CD4-positive, alpha-beta T cell treated with Interleukin-4 for 1 hour (primary cell): ENCODE data around the gene PNPO.
"Not testable (repeated sequence)": the region's sequence is repeated elsewhere in the genome, so short reads cannot be mapped to it uniquely, and the experiment has no call there.

ENCODE experiments used
- DNase-seq, 2 donors: peaks; one replicate each; pipeline ENCODE4 v3.0.0-alpha.2; 2020 to 2022

PNPO gene

DNA sequence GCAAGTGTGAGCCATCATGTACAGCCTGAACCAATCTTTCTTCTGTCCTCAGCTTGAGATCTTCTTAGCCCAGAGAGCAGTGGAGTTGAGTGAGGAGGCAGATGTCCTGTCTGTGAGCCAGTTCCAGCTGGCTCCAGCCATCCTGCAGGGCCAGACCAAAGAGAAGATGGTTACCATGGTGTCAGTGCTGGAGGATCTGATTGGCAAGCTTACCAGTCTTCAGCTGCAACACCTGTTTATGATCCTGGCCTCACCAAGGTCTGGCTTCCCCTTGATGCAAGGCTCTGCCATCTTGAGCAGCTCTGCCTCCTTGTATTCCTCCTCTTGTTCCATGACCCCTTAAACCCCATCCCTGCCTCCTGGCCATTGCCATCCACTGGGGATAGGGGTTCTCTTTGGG lies 39.2 kb downstream of the PNPO start:
- no peak for DNase-seq

DNA sequence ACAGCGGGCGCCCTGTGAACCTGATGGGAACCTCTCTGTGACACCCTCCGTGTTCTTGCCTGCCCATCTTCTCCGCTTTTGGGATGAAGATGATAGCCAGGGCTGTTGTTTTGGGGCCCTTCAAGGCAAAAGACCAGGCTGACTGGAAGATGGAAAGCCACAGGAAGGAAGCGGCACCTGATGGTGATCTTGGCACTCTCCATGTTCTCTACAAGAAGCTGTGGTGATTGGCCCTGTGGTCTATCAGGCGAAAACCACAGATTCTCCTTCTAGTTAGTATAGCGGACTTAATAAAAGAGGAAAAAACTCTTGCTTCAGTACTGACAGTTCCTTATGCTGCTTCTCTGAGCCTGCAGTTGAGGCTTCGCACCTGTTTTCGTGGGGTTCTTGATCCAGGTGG lies 40.1 kb downstream of the PNPO start:
- DNase-seq, result peak in 1 of 2 donors; percentile 16

DNA sequence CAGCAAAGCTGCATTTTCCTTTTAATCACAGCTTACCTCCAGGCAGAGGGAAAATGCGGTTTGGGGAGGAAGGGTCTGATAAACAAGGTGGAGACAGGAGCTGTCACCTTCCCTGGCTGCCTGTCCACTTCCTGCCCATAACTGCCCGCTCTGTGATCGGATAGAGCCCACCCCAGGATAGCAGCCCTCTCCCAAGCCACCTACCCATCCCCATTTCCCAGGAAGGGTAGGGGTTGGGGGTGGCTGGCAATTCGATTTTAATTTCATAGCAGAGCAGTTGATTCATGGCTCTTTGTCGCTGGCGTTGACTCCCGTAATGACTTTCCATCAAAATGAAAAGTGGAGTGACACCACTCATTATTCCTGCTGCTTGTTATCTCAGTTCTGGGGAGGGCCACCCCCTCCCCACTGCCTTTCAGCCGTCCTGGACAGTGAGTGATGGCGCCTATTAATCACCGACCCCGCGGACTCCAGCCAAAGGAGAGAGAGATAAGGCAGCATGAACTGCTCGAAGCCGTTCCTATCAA lies 40.8 kb downstream of the PNPO start:
- DNase-seq, result no peak

DNA sequence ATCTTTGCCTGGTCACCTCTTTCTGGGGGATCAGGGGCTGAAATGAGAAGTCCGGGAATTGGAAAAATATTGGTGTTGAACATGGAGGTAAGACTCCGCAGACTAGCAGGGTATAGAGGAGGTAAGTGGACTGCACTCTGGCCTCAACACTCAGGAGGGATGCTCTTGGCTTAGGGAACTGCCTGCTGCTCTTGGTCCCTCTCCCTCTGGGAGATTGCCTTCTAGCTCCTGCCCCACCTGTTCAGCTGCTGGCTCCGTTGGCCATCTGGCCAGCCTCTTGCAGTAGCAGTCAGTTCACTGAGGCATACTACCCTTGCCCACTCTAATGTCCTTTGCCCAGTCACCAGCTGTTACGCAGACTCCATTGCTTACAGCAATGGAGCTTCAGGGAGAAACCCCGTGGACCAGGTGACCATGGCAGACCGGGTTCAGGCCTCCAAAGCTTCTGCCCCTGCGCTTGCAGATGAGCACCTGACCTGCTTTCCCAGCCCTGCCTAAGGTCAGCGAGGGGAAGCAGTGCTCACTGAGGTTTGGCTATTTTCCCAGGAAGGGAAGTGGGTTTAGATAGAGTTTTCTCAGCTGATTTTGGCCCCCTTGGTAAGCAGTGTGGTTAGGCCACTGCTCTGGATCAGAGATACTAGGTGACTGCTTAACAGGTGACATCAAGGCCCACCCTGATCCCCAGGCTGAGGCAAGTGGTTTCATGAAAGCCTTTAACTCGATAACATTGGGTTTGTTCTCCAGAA lies 41.4 kb downstream of the PNPO start:
- no peak for DNase-seq

DNA sequence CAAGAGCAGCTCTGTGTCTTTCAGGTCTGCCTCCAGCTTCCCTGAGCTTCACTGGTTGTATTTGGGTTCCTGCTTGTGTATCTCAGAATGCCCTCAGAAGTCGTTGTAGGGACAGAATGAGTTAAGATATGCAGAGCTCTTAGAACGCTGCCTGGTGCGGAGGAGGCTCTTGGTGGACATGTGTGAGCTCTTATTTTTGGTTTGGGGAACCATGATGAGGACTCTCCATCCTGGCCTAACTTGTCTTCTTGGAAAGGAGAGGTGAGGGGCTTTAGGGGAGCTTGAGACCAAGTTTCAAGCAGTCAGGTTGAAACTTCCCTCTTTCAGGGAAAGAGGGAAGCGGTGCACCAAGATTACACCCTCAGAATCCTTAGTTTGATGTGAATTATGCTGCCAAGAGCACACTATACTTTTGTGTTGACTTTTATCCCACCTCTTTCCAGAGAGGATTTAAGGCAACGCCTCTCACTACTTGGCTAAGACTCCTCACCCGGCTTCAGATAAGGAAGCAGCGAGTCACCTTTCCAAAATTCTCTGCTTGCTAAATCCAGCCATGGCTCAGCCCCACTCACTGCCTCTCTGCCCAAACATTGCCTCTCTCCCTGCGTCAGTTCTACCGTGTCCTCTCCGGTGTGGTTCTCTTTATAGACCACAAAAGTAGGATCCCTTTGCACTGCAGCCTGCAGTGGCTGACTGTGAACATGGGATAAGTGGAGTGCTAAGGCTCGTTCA lies 42.3 kb downstream of the PNPO start:
- DNase-seq, result no peak

DNA sequence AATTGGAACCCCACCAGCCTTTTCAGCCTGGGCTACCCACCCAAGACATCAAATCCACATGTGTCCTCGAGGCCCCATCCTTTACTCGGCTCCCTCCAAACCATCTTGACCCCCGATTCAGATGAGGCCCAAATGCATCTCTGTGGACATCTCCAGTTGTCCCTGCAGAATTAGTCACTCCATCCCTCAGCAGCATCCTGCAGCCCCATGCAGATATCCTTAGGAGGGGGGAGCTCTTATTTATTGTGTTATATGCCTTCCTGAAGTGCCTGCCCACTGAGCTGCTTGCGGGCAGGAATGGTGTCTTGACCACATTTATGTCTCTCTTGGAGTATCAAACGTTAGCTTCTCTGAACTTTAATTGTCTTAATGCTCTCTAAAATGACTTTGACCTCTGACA lies 45.1 kb downstream of the PNPO start:
- DNase-seq, result no peak

DNA sequence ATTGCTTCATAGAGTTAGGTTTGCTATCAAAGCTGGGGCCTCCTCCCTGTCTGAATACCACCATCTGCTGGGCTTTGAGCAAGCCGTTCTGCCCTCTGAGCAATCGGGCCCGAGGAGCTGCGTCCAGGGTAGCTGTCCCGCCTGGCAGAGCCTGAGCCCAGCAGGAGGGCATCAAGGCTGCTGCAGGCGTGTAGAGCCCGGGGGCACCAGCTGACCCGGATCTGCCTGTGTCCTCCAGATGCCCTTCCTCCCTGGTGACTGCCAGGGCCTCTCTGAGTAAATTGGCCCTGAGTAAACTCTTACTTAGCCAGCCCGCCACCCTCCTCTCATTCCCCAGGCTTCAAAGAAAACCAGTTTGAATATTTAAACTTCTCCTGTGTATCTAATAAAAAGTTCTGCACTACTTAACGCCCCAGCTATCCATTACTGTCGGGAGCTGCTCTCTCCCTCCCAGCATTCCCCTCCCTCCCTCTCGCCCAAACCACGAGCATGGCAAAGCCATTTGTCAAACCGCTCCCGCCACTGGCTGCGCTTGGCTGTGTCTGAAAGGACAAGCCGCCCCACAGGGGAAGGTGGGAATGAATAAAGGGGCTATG lies 46.0 kb downstream of the PNPO start:
- DNase-seq, result no peak

DNA sequence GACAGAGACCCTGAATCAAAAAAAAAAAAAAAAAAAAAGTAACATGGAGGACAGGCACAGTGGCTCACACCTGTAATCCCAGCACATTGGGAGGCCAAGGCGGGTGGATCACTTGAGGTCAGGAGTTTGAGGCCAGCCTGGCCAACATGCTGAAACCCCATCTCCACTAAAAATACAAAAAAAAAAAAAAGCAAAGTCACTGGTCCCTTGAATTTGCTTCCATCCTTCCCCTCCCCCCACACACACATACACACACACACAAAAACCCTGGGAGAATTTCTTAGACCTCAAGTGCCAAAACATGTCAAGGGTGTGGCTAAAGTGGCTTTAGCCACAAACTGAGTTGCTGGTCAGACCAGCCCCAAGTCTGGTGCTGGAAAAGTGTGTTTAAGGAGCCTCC lies 47.1 kb downstream of the PNPO start:
- DNase-seq, result not testable (repeated sequence)

DNA sequence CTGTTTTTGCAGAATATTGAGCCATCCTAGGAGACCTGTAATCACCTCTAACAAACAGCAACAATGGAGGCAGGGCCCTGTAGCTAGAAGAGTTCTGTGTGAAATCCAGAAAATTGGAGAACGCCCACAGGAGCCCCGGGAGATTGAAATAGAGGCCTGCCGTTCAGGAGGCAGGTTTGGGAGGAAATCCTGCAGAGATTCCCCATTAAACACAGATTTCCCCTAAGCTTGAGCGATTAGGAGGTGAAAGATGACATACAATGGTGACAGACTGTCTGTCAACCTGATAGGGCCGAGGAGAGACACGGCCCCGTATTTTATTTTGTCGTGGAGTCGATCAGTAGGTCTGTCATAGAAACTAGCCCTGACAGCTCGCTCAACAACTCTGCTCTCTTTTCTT lies 47.8 kb downstream of the PNPO start:
- no peak for DNase-seq

DNA sequence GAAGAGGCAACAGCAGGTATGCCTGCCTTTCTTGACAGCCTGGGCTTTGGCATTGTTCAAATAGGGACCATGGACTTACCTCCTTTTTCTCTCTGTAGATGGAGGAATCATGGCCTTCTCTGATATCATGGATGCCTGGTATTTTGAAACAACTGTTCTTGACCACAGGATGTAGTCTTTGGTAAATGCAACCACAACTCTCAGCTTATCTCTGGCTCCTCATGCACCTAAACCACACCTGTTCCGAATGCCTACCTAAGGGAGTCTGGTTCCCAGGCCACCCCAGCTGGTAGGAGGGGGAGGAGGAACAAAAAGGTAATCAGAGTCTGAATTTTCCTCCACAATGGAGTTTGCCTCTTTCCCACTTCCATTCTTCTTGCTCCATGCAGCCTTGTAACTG lies 48.3 kb downstream of the PNPO start:
- DNase-seq, result no peak

DNA sequence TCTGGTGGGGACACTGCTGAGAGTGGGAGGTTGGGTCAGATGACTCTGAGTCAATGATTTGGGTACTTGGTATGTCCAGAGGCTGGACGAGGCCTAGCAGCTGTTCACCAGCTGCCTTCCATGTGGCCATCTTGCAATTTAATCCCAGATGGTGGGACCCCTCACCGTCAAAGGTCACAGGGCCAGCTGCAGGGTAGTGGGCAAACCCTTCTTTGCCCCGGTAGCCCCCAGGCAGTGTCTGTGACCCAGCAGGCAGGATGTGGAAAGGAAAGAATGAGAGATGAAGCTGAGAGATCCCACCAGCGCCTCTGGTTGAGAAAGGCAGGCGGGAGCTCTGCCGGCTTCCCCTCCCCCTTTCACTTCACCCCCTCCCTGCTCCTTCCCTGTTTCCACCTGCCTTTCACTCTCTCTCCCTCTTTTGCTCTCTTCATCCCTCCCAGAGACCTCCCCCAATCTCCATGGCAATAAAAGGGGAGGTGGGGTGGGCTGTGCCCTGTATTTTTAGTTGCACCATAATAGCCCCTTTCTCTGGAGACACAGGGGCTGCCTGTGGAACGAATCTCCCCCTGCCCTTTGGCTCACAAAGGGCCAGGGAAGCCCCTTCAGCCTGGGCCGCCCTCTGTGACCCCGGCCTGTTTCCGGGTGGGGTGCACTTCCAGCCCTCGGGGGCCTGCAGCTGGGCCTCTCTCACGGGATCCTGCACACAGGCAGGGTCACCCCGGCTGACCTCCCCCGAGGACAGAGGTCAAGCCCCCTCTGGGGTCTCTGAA lies 49.8 kb downstream of the PNPO start:
- no peak for DNase-seq

DNA sequence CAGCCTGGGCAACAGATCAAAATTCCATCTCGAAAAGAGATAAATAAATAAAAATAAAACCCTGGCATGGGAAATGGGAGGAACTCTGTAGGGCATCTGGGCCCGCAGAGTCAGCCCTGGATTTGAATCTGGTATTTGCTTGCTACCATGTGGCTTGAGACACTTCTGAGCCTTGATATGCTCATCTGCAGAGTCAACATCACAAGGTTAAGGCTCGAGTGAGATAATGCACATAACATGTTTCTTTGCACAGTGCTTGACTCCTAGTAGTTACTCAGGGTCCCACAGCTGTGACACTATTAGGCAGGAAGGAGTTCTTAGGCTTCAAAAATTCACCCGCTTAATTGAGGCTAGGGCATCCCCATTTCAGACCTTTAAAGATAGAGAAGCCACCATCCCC lies 50.8 kb downstream of the PNPO start:
- DNase-seq, result no peak

DNA sequence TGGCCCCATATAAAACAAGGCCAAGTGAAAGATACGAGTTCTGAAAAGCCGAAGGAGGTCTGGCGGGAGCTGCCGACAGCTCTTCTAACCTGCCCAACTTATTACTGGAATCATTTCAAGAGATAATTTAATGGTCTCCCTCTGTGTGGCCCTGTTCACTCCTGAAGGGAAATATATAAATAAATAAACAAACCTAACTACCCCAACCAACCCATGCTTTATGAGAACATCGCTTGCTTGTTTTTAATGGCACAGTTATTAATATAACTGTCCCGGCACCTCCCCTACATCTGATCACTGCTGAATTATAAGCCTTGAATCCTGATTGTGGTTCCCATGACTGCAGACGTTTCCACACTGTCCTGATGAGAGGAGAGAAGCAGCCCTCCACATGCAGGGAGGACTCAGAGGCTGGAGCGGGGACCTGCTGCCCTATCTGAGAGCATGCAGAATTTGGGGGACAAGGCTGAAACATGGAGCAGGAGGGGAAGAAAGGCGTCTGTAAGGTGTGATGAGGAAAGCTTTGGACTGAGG lies 51.7 kb downstream of the PNPO start:
- no peak for DNase-seq

DNA sequence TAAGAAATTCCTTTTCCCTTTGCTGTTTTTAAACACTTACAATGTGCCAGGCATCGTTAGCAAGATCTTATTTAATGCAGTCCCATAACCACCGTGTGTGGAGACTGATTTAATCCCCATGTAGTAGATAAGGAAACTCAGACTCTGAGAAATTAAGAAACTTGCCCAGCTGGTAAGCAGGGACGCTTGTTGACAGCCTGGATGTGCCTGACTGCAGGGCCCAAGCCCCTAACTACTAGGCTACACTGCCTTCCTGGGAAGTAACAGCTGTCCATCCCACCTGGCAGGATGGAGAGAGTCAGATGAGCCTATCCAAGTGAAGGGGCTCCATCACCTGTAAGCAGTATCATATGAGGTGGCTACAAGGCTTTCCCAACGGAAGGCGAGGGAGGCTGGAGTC lies 52.6 kb downstream of the PNPO start:
- no peak for DNase-seq

DNA sequence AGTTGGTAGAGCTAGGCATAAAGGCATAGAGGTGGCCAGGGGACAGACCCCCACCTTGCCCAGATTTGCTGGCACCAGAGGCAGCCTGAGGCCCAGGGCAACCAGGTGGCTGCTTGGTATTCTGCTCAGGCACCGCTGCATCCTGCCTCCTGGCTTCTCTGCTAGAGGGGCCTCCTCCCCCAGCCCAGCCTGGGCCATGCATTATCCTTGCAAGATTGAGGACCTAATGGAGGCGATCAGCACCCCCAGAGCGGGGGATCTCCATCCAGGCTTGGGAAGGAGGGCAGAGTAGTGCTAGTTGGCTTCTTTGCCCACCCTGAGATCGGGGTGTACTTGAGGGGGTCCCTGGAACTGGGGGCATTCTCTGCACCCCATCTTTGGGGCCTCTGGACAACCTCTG lies 53.4 kb downstream of the PNPO start:
- DNase-seq, result no peak

DNA sequence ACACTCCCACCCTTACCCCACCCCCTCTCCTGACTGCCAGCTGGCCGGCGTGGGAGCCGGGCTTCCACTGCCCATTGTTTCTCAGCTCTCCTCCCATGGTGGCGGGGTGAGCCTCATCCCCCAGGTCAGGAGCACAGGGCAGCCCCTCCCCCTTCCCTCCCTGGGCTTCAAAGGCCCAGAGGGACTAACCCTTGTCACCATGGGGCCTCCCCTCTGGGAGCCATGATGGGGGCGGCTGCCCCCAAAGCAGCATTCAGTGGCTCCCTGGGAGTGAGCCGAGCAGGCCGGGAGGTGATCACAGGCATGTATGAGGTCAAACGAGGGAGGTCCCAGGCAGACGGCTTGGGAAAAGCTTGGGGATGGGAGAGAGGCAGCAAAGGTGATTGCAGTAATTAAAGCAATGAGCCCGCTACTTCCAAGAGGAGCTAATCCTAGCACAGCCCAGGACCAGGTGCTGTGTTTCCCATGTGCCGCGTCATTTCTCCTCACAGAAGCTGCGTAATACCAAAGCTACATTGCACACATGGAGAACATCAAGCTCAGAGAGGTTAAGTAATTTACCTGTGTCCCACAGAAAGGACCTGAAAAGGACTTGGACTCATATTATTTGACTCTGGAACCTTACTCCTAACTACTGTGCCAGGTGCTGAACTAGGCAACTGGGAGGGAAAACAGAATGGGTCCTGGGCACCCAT lies 54.0 kb downstream of the PNPO start:
- DNase-seq, result no peak

DNA sequence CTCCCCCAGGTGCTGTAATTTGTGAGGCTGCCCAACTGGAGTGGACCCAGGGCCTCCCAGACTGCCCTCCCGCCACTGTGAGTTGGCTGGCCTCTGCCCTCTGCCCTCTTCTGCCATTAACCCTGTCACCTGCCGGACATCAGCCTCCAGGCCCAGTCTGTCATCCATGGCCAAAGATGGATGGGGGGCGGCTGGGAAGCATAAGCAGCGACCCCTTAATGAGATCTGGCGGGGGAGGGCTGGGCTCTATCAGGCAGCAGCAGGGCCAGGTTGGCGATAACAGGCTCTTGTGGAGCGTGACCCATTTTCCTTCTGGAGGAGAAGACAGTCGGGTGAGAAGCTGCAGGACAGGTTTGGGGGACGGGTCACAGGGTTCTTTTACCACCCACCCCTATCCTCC lies 54.8 kb downstream of the PNPO start:
- DNase-seq, result no peak

DNA sequence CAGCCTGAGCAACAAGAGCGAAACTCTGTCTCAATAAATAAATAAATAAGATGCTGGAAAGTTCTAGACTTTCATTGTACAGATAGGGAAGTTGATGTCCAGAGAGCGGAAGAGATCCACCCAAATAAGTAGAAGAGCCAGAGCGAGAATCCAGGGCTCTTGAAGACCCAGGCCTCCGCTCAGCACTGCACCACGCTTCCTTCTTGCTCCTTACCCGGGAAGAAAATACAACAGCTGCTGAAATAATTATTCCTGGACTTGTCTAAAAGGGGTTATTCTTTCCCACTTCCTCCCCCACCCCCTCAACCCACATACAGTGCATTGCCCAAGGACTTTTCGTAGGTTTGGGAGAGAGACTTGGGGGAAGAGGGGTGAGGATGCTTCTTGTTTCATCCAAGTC lies 56.2 kb downstream of the PNPO start:
- DNase-seq, result no peak

DNA sequence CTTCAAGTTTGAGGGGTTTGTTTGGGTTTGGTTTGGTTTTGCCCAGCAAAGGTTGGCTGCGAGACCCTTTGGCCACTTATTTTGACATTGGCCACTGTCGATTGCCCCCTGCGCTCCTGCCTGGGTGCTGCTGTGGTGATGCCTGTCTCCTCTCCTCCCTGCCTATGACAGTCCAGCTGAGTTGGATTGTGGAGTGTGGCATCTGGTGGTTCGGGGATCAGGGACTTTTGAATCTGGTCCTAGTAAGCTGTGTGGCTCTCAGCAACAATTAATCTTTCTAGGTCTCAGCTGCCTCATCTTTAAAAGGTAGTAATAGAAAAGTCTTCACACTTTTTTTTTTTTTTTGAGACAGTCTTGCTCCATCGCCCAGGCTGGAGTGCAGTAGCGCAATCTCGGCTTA lies 56.7 kb downstream of the PNPO start:
- no peak for DNase-seq
